Endothelial cell of umbilical vein (primary cell): ENCODE results near the gene ETV3L.

ENCODE experiments used
- EZH2 ChIP-seq: IDR thresholded peaks from 2 replicates; pipeline ENCODE4 v1.6.1; 2012; ENCODE audit warnings: borderline replicate concordance, low read depth, mild to moderate bottlenecking, moderate library complexity, low read length, inconsistent platforms; ENCODE audit not compliant: severe bottlenecking
- POLR2A ChIP-seq: IDR thresholded peaks from 2 replicates; pipeline ENCODE4 v1.6.1; 2012; ENCODE audit warnings: low read depth, mild to moderate bottlenecking, control low read depth, low read length

- TF ChIP-seq EZH2 (no peak), POLR2A (no peak)
Measured at GRCh38 chr1:157092831-157093230, 6.8 kb downstream of the ETV3L start.
